Muscle of leg (tissue), 11 donors: ENCODE results near the gene COQ10B. TPM values are rescaled to one million over a fixed set of nuclear protein-coding genes. Genes with fewer than 3 reads are reported as not detected.
A peak's percentile ranks its signal among the peaks of the same experiment; 100 is the strongest.
"Not testable (repeated sequence)": the region's sequence is repeated elsewhere in the genome, so short reads cannot be mapped to it uniquely, and the experiment has no call there.

ENCODE experiments used
- DNase-seq: peaks from one replicate; pipeline ENCODE4 v3.0.0; 2013
- H3K27ac ChIP-seq: one replicate; pipeline ENCODE4 v1.5.1; 2013; ENCODE audit warnings: mild to moderate bottlenecking, low read length, control low read depth
- H3K27me3 ChIP-seq: one replicate; pipeline ENCODE4 v1.6.1; 2013; ENCODE audit warnings: low read length; ENCODE audit not compliant: control insufficient read depth, insufficient read depth
- H3K36me3 ChIP-seq: one replicate; pipeline ENCODE4 v1.6.1; 2013; ENCODE audit warnings: low read length; ENCODE audit not compliant: control insufficient read depth, insufficient read depth
- H3K4me1 ChIP-seq: one replicate; pipeline ENCODE4 v1.6.1; 2013; ENCODE audit warnings: low read length; ENCODE audit not compliant: control insufficient read depth, insufficient read depth
- H3K4me3 ChIP-seq: one replicate; pipeline ENCODE4 v1.5.1; 2013; ENCODE audit warnings: low read length, control low read depth
- H3K9me3 ChIP-seq: replicated peaks from 2 replicates; pipeline ENCODE4 v1.6.1; 2013; ENCODE audit warnings: low read depth, low read length; ENCODE audit not compliant: control insufficient read depth
- WGBS: methylation state at CpG from one replicate; pipeline ENCODE4 v1.1.5; 2013; ENCODE audit warnings: missing lambda C conversion rate; ENCODE audit not compliant: insufficient coverage; 5-methylcytosine and 5-hydroxymethylcytosine counted together
- polyA plus RNA-seq, 8 donors: library from polyadenylated mRNA; unstranded; fragments of 120-200 nt; gene quantifications; one replicate each; pipeline versions ENCODE4 v1.2.1 to v1.2.3, GENCODE V29; 2013; ENCODE audit warnings: inconsistent platforms in 1 of 8, low replicate concordance in 1 of 8; ENCODE audit not compliant: insufficient read length in 8 of 8, insufficient read depth in 1 of 8
- total RNA-seq: library from RNA; stranded (reverse); fragments of 120-200 nt; gene quantifications from one replicate; pipeline ENCODE4 v1.2.4, GENCODE V29; 2013

The COQ10B gene
- total and polyA plus RNA-seq, 9 donors: 9.5 to 14.5 (median 11.3) TPM

DNA sequence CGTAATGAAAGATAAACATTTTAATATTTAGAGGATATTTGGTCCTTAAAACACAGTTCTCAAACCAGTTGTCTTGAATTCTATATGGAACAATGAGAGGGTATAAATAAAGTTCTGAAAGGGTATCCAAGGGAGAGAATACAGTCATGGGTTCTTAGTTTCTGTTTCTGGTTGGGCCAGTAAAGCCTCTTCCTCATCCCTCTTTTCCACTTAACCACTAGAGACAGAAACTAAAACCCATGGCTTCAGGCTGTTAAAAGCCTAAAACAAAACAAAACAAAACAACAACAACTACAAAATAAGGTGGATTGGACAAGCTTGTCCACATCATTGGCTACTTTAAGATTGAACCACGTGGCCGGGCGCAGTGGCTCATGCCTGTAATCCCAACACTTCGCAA, 18.8 kb downstream of the COQ10B start:
- no peak overlapping the region for H3K4me3 ChIP-seq
- no peaks in the 10 kb centered on the region for H3K4me1 ChIP-seq
- peaks cover 47% of the 10 kb centered on the region for H3K36me3 ChIP-seq
- no peaks in the 10 kb centered on the region for H3K9me3 ChIP-seq
- H3K27me3 ChIP-seq: no peaks in the 10 kb centered on the region
- DNase-seq: no peak
- H3K27ac ChIP-seq: no peak overlapping the region
- WGBS: 89% methylated on average over 3 of the region's 5 CpGs

DNA sequence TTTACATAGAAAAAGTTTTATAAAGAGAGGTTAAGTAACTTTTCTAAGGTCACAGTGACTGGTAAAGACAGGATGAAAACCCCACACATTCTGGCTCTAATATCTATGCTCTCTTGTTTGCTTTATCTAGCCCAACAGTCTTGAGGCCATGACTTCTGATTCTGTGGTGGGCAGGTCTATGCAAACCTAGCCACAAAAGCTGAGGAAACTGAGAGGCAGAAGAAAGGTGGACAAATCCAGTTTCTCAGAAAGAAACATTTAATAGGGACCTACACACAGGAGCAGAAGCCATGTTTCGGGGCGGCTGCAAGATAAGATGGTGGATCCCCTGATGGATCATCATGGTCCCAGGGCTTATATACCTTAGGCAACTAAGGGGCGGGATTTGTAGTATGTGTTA, 24.4 kb downstream of the COQ10B start:
- Histone ChIP-seq H3K36me3 (peaks cover 40% of the 10 kb centered on the region), H3K9me3 (no peaks in the 10 kb centered on the region), H3K4me3 (no peak overlapping the region), H3K27me3 (no peaks in the 10 kb centered on the region), H3K27ac (no peak overlapping the region), H3K4me1 (no peaks in the 10 kb centered on the region)
- WGBS: 100% methylated on average over 2 of the region's 3 CpGs
- DNase-seq: no peak

DNA sequence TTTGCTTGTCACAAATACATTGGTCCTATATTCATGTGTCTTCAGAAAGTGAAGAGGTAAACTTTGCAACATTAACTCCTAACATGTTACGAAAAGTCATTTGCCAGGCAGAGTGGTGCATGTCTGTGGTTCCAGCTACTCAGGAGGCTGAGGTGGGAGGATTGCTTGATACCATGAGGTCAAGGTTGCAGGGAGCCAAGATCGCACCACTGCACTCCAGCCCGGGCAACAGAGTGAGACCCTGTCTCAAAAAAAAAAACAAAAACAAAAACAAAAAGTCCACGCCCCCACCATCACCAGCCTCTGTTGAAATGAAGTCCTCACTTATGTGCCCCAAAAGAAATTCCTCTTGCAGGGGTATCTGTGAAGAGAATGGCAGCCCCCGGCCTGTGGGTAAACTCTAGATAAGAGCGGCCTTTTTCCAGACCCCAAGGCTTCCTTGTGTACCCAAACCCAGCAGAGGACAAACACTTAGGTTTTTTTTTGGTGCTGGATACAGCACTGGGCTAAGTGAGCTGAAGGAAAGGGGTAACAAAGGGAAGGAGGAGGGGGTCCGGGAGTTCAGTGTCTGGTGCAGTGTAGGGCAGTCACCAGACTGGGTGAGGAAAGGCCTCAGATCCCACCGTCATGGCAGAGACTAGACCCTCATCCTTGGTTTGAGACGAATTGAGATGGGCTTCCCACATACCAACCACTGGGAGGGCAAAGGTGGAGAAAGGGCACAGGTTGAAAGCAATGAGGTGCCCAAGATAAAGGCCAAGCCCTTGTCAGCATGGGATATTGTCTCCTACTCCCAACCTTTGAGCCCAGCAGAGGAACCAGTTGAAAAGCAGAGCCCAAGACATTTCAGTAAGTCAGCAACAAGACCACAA, 27.0 kb downstream of the COQ10B start:
- H3K27me3 ChIP-seq: no peaks in the 10 kb centered on the region
- no peaks in the 10 kb centered on the region for H3K4me1 ChIP-seq
- 80% methylated on average over 2 of the region's 9 CpGs for WGBS
- H3K9me3 ChIP-seq: peaks cover 7% of the 10 kb centered on the region
- peaks cover 38% of the 10 kb centered on the region for H3K36me3 ChIP-seq
- DNase-seq: no peak
- H3K4me3 ChIP-seq: no peak overlapping the region
- no peak overlapping the region for H3K27ac ChIP-seq

DNA sequence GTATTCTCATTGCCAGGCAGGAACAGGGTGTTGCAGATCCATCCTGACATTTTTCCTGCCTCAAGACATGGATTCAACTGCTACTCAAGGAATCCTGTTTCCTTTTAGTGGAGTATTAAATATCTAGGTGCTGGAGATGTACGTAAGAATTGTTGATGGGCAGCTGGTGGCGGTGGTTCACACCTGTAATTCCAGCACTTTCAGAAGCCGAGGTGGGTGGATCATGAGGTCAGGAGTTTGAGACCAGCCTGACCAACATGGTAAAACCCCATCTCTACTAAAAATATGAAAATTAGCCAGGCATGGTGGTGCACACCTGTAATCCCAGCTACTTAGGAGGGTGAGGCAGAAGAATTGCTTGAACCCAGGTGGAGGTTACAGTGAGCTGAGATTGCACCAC, 30.9 kb downstream of the COQ10B start:
- no CpG with 5 or more reads among the region's 3 CpGs for WGBS
- not testable (repeated sequence) for H3K9me3 ChIP-seq, H3K27me3 ChIP-seq, H3K4me1 ChIP-seq, H3K27ac ChIP-seq, H3K4me3 ChIP-seq, DNase-seq
- H3K36me3 ChIP-seq: peaks cover 36% of the 10 kb centered on the region

DNA sequence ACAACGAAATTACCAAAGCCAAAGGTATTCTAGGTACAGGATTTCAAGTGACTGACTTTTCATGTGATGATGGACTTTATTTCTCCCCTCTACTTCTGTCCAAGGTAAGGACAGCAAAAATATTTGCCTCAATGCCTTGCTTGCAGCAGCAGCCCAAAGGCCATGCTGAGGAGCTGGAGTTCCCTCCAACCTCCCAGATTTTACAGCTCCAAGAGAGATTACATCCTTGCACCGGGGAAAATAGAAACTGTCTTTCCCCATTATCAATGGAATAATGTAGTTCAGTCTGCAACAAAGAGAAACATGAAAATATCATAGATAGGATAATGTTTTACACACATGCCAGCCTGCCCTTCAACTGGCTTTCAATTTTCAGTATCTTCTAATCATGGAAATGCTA, 32.8 kb downstream of the COQ10B start:
- Histone ChIP-seq H3K36me3 (peaks cover 46% of the 10 kb centered on the region), H3K4me1 (no peaks in the 10 kb centered on the region), H3K9me3 (peaks cover 7% of the 10 kb centered on the region), H3K27me3 (no peaks in the 10 kb centered on the region), H3K27ac (no peak overlapping the region), H3K4me3 (no peak overlapping the region)
- no CpG with 5 or more reads among the region's 2 CpGs for WGBS
- DNase-seq: no peak

- H3K27ac ChIP-seq: no peak overlapping the region
- no peak overlapping the region for H3K4me3 ChIP-seq
- peaks cover 7% of the 10 kb centered on the region for H3K9me3 ChIP-seq
- no peaks in the 10 kb centered on the region for H3K27me3 ChIP-seq
- no peaks in the 10 kb centered on the region for H3K4me1 ChIP-seq
- no peak for DNase-seq
- peaks cover 56% of the 10 kb centered on the region for H3K36me3 ChIP-seq
- WGBS: 96% methylated on average over 4 of the region's 4 CpGs
Measured at GRCh38 chr2:197487385-197487784, 34.0 kb downstream of the COQ10B start.

GRCh38 chr2:197495433-197496134, 42.2 kb downstream of the COQ10B start:
- WGBS: no CpG with 5 or more reads among the region's 2 CpGs
- Histone ChIP-seq H3K4me1 (peaks cover 9% of the 10 kb centered on the region), H3K36me3 (peaks cover 42% of the 10 kb centered on the region)

DNA sequence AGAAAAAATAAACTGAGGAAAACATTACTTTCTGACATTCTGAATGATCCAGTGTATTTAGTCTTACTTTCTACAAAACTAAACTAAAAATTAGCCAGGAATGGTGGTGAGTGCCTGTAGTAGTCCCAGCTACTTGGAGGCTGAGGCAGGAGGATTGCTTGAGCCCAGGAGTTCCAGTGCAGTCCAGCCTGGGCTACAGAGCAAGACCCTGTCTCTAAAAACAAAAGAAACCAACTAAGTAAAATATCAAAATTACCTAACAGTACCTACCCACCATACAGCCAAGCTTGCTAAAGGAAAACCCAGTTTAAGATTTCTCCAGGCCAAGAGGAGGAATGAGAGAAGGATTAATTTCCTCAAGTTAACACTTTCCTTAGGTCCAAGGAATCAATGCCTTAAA, 43.3 kb downstream of the COQ10B start:
- H3K36me3 ChIP-seq: peaks cover 39% of the 10 kb centered on the region

More at GRCh38 chr2:197495433-197496134, 42.2 kb downstream of the COQ10B start:
- Histone ChIP-seq H3K27me3 (no peaks in the 10 kb centered on the region), H3K4me3 (no peak overlapping the region), H3K9me3 (no peaks in the 10 kb centered on the region), H3K27ac (no peak overlapping the region)
- DNase-seq: no peak

DNA sequence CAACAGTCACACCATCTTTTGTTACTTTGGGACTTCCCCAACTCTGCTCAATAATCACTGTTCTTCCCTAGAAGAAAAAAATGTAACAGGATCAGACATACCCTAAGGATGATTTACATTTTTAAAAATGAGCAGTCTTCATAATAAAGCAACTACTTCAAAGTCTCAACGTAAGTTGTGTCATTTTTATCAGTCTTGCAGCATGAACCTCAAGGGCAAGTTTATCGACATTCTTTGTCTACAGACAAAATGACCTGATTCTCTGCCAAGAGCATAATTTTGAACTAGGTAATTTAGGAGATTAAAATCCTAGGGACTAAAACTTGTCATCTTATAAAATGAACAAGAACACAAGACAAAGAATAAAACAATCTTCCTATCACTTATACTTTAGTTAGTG, 44.0 kb downstream of the COQ10B start:
- Histone ChIP-seq H3K27me3 (no peaks in the 10 kb centered on the region), H3K4me3 (no peak overlapping the region), H3K36me3 (peaks cover 39% of the 10 kb centered on the region), H3K4me1 (peaks cover 16% of the 10 kb centered on the region), H3K27ac (no peak overlapping the region), H3K9me3 (no peaks in the 10 kb centered on the region)
- WGBS: no CpG with 5 or more reads among the region's 2 CpGs
- DNase-seq: no peak

More for the DNA sequence above, 43.3 kb downstream of the COQ10B start:
- Histone ChIP-seq H3K9me3 (no peaks in the 10 kb centered on the region), H3K27me3 (no peaks in the 10 kb centered on the region), H3K27ac (no peak overlapping the region), H3K4me1 (peaks cover 14% of the 10 kb centered on the region), H3K4me3 (no peak overlapping the region)
- DNase-seq: no peak

DNA sequence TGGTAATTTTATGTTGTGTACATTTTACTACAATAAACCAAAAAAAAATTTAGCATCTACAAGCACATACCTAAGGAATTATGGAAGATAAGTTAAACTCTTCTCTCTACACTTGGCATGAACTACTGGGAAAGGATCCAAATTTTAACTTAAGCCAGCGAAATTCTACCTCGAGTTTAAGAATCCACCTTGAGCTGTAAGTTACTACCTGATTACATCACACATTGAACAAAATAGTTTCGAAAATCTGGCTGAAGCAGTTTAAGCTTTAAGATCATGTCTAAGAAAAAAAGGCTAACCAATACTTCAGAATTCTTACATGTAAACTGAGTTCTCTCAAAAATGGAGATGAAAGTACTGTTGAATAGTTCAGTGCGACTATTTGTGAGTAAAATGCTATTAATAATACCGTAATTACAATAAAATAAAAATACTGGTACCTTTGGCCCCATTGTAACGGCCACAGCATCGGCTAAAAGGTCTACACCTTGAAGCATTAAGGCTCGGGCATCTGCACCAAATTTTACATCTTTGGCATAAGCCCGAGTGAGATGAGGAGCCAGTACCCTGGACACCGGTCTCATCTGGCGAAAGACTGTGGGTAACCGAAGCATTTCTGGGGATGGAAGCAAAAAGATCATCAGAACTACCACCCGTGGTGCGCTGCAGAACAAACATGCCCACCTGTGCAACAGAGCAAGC, 45.0 kb downstream of the COQ10B start:
- peak overlapping the region; percentile 99 for H3K27ac ChIP-seq
- no peaks in the 10 kb centered on the region for H3K27me3 ChIP-seq
- peak; percentile 26 for DNase-seq
- H3K36me3 ChIP-seq: peaks cover 31% of the 10 kb centered on the region
- no peaks in the 10 kb centered on the region for H3K9me3 ChIP-seq
- peaks cover 16% of the 10 kb centered on the region for H3K4me1 ChIP-seq
- WGBS: 2% methylated on average over 10 of the region's 14 CpGs
- H3K4me3 ChIP-seq: peak overlapping the region; percentile 98
